HG02884 (cell line): Measurements from ENCODE around the gene ZNF446.
"Not testable (repeated sequence)": the region's sequence is repeated elsewhere in the genome, so short reads cannot be mapped to it uniquely, and the experiment has no call there.

Source experiments
- ATAC-seq: cut with Tn5 transposase; IDR thresholded peaks from one replicate; pipeline ENCODE4 v1.9.1; 2021; ENCODE audit warnings: mild to moderate bottlenecking, moderate library complexity; ENCODE audit not compliant: unreplicated experiment

Gene ZNF446

DNA sequence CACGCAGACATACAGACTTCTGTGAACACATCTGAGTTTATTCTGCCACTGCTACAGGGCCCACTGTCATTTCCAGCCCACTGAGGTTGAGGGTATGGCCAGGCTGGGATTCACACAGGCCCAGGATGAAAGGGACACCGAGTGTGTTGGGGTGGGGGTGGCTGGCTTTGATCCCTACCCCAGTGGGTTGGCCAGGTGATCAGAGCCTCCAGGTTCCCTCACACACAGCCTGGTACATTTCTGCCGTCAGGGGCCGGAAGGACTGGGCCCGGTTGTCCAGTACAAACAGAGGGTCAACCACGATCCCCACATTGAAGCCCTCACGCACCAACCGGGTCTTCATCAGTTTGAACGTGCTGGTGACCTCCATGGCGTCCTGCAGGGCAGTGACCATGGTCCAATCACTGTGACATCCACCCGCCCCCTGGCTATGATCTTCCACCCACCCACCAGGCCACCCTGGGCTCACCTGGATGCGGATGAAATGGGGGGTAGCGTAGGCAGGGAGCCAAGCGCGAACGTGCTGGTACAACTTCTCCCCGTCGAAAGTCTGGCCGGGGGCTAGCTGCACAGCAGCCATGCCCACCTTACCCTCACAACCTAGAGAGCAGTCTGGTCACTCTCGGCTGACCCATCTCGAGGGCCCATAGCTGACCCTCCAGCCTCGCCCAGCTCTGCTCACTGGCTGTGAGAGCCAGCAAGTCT lies 22.3 kb downstream of the ZNF446 start:
- ATAC-seq: no peak

DNA sequence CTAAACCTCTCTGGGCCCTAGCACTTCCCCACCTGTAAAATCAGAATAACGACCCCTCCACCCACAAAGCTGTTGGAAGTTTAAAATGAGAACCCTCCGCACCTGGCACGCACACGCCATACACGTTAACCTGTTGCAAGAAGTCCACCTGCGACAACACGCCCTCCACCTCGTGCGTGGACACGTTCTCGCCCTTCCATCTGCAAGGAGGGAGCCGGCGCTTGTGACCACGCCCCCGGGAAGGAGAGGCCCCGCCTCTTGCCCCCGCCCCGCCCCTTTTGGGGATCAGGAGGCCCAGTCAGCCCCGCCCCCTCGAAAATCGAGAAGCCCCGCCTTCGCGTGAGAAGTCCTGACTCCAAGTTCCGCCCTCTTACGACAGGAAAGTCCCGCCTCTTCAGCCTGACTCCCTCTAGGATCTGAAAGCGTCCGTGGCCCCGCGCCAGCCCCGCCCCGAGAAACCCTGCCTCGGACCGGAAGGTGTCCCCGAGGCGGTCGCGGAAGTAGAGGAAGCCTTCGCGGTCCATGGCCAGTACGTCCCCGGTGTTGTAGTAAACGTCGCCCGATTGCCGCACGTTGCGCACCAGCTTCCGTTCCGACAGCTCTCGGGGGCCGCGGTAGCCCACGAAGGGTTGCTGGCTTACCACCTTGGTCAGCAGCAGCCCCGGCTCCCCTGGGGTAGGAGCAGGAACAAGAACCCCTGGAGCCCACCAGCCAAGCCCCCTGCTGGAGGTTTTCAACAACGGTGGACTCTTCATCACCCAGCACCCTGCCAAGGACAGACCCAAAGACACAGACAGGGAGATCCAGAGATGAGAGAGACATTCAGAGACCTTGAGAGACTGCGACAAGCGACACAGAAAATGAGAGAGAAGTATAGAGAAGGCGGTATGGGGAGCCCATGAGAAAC lies 23.1 kb downstream of the ZNF446 start:
- peak; percentile 87 for ATAC-seq

DNA sequence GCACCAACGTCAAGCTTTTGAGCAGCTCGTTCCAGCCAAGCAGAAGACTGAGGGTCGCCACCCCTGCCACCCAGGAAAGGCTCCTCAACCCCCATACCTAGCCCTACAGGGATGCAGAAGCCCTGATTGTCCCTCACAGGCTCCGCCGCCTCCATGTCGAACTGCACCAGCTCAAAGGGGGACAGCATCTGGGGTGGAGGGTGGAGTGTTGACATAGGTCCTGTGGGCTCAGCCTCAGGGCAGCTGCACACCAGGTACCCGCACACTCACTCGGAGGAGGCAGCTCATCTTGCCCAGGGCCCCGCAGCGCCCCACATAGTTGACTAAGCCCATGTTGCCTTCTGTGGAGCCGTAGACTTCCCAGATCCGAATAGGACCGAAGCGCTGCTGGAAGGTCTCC lies 24.1 kb downstream of the ZNF446 start:
- no peak for ATAC-seq

DNA sequence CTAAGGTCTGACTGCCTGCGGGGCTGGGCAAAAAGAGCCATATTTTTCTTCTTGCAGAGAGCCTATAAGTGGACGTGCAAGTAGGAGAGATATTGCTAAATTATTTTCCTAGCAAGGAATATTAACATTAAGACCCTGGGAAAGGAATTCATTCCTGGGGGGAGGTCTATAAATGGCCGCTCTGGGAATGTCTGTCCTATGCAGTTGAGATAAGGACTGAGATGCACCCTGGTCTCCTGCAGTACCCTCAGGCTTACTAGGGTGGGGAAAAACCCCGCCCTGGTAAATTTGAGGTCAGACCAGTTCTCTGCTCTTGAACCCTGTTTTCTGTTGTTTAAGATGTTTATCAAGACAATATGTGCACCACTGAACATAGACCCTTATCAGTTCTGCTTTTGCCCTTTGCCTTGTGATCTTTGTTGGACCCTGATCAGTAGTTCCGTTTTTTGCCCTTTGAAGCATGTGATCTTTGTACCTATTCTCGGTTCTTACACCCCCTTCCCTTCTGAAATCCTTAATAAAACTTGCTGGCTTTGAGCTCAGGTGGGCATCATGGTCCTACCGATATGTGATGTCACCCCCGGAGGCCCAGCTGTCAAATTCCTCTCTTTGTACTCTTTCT lies 31.6 kb downstream of the ZNF446 start:
- not testable (repeated sequence) for ATAC-seq

DNA sequence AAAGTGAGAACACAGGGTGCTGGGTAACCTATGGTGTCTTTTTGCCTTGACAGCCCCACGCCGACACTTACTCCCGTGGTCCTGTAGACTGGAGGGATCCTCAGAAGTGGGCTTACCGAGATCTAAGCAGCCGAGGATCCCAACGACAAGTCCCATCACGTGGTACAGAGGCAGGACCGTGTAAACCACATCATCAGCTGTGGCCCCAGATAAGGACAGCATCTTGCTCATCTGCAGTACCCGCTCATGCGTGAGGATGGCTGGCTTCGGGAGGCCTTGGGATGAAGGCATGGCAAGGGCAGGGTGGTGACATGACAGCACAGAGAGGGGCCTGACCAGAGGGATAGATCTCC lies 33.6 kb downstream of the ZNF446 start:
- no peak for ATAC-seq

DNA sequence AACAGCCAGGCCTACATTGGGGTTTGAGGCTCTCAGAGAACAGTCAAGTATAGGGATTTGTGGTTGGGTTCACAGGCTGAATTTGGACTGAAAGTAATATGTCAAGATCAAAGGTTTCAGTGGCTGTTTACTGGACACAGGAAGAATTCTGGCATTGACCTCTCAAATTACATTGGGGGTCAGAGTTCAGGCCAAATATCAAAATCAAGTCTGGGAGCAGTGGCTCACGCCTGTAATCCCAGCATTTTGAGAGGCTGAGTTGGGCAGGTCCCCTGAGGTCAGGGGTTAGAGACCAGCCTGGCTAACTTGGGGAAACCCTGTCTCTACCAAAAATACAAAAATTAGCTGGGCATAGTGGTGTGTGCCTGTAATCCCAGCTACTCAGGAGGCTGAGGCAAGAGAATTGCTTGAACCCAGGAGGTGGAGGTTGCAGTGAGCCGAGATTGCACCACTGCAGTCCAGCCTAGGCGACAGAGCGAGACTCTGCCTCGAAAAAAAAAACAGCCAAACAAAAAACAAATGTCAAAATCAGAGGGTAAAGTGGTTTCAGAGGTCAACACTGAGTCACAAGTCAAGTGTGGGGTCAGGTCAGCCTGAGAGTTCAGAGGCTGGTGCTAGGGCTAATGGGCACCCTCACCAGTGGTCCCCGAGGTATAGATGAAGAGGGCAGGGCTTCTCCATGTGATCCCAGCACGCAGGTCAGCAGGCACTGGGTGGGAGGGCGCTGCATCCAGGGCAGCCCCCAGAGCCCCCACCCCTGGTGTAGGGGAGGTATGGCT lies 34.1 kb downstream of the ZNF446 start:
- ATAC-seq: no peak

DNA sequence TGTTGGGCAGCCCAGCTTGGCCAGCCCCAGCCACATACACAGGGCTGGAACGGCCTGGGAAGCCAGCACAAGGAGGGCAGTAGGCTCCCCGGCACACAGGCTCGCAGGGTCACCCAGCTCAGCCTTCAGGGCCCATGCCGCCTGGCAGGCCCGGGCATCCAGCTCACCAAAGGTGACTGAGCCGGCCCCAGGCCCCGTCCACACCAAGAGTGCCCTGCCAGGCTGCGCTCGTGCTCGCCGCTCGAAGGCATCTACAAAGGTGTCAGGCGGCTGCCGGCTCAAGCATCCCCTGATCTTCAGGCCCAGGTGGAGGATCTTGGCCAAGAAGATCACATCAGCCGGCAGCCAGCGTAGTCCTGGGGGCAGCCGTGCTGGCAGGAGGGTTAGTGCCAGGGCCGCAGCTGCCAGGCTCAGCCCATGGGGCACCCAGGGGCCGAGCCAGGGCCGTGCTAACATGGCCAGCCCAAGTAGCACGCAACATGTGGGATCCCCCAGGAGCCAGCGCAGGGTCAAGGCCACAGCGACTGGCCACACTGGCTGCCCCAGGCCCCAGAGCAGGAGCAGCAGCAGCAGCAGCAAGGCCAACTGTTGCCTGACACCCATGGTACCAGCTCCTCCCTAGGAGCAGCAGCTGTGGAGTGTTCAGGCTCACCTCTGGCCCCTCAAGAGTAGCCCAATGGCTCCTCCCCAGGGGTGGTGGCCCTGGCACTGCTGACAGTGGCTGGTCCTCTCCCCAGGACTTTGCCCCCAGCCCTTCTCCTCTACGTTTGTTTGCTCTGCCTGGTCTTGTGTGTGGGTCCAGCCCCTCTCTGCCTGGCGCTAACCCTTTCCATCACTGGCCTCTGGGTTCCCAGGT lies 35.4 kb downstream of the ZNF446 start, which contains the start of gene SLC27A5:
TSS of gene SLC27A5 (minus strand) at position 640 of the 856 bp plus-strand sequence. CDS start at position 603, 37 bp downstream.
- ATAC-seq: no peak

DNA sequence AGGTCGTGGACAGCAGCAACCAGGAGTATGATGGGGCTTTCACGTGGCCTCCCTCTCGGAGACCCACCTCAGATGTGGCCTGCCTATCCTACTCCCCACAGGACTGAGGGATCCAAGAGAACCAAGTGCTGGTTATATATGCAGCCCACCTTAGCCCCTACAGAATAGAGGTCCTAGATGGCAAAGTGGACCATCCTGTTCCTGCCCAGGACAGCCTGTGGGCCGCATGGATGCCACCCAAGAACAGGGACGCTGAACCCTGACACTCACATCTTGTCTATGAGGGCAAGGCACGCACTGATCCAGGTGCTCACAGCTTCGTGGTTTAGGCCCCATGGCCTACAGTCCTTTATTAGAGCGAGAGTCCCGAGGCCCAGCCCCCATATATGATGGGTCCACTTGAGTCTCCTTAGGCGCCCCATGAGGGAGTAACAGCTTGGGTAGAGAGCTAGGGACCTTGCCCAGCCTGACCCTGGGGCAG lies 37.1 kb downstream of the ZNF446 start:
- ATAC-seq: no peak

DNA sequence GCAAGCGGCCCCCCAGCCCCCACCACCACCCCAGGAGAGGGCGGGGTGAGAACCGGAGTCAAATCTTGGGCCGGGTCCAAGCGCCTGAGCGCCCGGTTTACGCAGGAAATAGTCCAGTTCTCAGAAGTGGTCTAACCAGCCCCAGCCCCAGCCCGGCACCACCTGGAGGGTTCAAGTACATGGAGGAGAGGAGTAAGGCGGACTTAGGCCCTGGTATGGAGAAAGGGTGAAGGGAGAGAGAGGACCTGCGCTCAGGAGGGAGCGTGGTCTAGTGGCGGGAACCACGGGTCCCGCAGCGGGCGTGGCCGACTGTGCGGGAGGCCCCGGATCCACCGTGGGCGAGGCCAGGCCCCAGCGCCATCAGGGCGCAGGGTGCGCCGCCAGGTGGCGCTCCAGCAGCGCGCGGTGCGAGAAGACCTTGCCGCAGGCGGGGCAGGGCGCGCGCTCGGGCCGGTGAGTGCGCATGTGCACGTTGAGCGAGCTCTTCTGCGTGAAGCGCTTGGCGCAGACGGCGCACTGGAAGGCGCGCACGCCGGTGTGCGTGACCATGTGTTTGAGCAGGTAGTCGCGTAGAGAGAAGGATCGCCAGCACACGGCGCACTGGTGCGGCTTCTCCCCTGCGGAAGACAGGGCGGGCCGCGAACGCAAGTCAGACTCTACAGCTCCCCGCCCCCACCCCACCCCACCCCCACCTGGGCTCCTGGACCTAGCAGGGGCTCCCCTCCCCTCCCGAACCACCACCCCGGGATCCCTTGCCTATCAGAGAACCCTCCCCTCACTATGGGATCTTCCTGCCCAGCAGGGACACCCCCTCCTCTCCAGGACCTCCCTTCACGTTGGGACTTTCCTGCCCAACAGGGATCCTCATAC lies 37.8 kb downstream of the ZNF446 start:
- peak; percentile 77 for ATAC-seq

DNA sequence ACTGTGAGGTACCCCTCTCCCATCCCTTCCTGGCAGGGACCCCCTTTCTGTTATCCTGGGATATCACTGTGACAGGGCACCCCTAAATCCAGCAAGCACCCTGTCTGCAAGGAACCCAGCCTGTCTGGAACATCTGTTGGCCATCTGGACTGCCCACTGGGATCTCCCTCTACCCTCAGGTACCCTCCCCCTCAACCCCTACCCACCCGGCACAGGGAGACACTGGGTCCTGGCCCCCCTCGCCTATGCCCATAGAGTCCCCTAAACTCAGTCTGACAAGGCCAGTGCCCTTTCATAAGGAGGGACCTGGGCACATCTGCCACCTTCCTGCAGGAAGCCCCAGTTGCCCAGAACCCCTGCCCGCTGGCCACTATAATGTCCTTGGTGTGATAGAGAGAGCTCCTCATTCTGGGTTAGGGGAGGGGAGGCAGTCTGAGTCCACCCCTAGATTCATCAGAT lies 38.4 kb downstream of the ZNF446 start:
- no peak for ATAC-seq

DNA sequence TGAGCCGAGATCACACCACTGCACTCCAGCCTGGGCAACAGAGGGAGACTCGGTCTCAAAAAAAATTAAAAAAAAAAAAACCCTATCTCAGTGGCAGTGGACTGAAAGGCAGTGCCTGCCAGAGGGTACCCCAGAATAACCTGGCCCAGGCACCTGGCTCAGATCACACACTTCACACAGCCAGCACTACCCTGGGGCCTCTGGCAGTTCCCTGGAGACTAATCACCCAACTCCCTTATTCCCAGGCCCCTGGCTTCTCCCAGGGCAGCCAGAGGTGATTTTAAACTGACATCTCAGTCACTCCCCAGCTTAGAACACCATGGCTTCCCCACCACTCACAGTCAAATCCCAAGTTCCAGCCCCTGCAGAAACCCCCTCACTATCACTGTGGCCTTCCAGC lies 39.1 kb downstream of the ZNF446 start:
- no peak for ATAC-seq

DNA sequence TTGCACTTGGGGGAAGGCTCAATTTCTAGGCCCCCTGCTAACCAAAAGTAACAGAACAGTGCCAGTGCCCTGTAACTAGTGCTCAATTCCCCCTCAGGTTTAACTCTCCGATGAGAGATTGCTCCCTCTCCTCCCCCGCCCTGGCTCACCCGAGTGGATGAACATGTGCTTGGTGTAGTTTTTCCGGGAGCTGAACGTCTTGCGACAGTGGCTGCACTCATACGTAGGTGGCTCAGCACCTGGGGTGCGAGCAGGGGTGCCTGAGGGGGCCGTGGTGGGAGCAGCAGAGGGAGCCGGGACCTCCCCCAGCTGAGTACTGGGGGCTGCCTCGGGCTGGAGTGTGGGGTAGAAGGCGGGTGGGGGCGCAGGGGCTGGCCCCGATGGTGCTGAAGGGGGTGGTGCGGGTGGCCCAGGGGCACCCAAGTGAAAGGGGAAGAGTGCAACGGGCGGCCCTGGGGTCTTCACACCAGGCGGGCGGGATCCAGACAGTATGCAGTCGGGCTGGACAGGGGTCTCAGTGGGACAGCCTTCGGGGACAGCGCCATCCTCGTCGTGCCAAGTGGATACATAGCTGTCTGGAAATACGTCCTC lies 40.2 kb downstream of the ZNF446 start:
- no peak for ATAC-seq

DNA sequence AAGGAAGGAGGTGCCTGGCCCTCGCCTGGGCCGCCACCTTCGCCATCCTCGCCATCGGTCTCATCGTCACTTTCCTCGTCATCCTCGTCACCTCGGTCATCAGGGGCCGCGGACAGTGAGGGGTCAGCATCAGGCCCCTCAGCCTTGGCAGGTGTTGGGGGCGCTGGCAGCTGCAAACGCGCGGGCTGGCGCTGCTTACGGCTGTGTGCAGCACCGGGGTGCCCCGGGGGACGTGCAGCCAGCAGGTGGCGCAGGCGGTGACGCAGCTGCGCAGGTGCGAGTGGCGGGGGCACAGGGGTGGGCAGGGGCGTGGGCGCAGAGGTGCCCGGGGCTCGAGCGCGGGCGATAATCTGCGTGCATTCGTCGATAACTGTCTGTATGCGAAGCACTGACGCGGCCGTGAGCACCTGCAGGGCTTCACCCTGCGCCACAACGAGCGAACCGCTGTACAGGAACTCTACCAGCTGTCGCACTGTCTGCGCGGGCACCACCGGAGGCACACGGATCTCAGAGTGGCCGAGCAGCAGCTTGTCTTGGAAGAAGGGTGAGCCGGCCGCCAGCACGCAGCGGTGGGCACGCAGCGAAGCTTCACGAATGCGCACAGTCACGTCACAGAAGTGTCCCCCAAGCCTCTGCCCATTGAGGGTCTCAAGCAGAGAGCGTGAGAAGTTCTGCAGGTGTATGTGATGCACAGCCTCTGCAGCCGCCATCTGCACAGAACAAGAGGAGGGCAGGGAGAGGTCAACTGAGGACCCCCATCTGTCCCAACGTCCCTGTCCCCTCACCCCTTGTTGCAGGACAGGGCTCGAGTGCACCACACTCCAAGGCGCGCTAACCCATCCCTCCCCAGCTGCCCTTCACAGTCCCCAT lies 41.0 kb downstream of the ZNF446 start:
- no peak for ATAC-seq

DNA sequence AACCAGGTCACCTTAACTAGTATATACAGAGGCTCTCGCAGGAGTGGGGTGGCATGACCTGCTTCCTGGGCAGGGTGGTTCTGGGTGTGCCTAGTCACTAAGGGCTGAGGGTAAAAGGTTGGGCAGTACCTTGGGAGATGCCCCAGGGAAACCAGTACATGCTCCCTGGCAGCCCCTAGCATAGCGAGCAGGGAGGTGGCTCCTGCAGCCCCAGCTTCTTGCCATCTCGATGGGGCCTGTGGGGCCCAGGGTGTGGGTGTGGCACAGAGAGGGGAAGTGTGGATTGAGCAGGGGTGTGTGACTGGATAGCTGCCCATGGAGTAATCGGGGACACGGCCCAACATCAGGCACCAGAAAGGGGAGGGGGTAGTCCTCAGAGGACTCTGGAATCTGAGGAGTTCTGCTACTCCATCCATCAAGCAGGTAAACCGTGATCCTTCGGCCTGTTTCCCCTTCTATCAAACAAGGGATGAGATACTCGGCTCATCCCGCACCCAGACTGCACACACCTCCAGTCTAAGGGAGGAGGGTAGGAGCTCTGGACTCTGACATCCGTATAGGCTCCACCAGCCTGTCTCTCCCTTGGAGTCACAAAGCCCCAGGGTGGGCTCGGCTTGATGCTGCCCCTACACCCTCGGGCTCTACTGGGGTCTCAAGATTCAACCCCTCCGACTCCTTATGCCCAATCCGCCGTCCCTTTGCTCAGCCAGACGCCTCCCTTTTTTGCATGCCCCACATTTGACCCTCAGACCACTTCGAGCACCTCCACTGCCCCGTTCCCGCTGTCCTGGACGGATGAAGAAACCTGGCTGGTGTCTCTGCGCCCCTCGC lies 42.3 kb downstream of the ZNF446 start:
- no peak for ATAC-seq

DNA sequence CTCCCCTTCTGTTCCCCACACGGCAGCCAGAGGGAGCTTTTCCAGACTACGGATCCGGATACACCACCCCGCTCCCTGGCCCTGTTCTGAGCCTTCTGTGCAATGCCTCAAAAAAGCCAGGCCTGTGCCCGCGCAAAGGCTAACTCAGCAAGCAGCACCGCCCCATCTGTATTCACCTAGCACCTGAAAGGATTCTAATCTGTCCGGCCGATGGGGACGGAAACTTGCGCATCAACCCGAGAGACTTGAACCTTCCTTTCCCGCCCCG lies 42.9 kb downstream of the ZNF446 start:
- ATAC-seq: no peak

DNA sequence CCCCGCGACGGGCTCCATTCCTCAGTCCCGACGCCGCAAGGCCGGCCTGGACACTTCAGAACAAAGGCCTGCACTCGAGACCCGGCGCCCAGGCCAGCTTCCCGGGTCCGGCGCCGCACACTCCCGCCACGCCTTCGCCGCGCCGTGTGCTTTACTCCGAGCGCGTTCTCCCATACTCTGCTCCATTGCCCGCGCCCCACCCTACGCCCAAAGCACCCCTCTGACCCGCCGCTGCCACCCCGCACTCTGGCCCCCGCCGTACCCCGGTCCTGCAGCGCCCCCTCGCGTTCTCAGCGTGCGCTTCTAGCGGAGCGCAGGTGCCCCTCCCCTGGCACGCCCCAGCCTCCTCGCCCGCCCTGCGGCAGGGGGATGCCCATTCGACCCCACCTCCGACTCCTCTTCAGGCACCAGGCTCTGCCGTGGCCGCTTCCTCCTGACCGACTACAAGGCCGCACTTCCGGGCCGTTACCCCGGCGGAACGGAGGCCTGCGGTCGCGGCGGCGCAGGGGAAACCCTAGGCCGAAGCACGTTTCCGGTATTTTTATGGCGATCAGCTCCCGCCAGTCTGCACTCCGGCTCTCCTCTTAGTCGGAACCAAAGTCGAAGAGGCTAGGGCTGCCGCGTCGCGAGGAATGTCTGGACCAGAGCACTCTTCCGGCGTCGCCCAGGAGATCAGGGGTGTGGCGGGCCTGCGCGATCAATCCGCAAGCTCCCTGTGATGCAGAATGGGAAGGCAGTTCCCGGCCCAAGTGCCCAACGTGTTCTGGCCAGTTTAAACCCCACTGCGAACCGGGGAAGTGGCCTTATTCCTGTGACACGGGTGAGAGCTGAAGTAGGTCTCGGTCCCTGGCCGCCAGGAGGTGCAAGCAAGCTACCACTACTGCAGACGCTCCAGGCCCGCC lies 43.5 kb downstream of the ZNF446 start, which contains the start of gene ZBTB45:
TSS of gene ZBTB45 (minus strand) at position 456 of the 902 bp plus-strand sequence. CDS start 2,137 bp downstream, outside the sequence.
- peak; percentile 71 for ATAC-seq
